ENCODE data around the gene TMEM108. TPM values are rescaled to one million over a fixed set of nuclear protein-coding genes. Genes with fewer than 3 reads are reported as not detected.

Gene TMEM108
- total RNA-seq, 6 experiments from 2014 or later: 0.10 to 0.20 TPM; not detected in 4

GRCh38 chr3:133295944-133296917 lies 258.0 kb downstream of the TMEM108 start:
- Histone ChIP-seq H3K27ac (no peak overlapping the region), H3K4me1 (no peaks in the 10 kb centered on the region), H3K27me3 (no peaks in the 10 kb centered on the region), H3K9me3 (no peaks in the 10 kb centered on the region), H3K4me3 (no peak overlapping the region), H3K36me3 (no peaks in the 10 kb centered on the region)
- DNase-seq (no peak), ATAC-seq (no peak)
- 51% methylated on average over 6 of the region's 6 CpGs for WGBS (ENCODE audit: insufficient coverage, low coverage, low lambda C conversion rate, missing lambda C conversion rate)
- TF ChIP-seq CTCF (IDR thresholded peaks at IDR 0.05) (no peak), POLR2A (IDR thresholded peaks at IDR 0.05) (no peak)
- intact Hi-C loops (cut with DNase I): no loop called here

- TF ChIP-seq POLR2A (IDR thresholded peaks at IDR 0.05): no peak
- WGBS (ENCODE audit: insufficient coverage, low coverage, low lambda C conversion rate, missing lambda C conversion rate): 79% methylated on average over 5 of the region's 5 CpGs
- DNase-seq (no peak), ATAC-seq (no peak)
- Histone ChIP-seq H3K4me3 (no peak overlapping the region), H3K27ac (no peak overlapping the region), H3K4me1 (no peaks in the 10 kb centered on the region), H3K36me3 (no peaks in the 10 kb centered on the region), H3K27me3 (no peaks in the 10 kb centered on the region), H3K9me3 (no peaks in the 10 kb centered on the region)
- intact Hi-C loops (cut with DNase I): no loop called here
Measured at GRCh38 chr3:133296981-133297380, 258.8 kb downstream of the TMEM108 start.

GRCh38 chr3:133300102-133300501 lies 261.9 kb downstream of the TMEM108 start:
- no peak for ATAC-seq

GRCh38 chr3:133301194-133301593 lies 263.0 kb downstream of the TMEM108 start:
- no peaks in the 10 kb centered on the region for H3K4me1 ChIP-seq
- ATAC-seq (no peak), DNase-seq (no peak)
- no peak overlapping the region for H3K4me3 ChIP-seq
- H3K36me3 ChIP-seq: no peaks in the 10 kb centered on the region
- no peak overlapping the region for H3K27ac ChIP-seq
- 57% methylated on average over 3 of the region's 3 CpGs for WGBS (ENCODE audit: insufficient coverage, low coverage, low lambda C conversion rate, missing lambda C conversion rate)
- no peaks in the 10 kb centered on the region for H3K9me3 ChIP-seq
- no peaks in the 10 kb centered on the region for H3K27me3 ChIP-seq
- no peak for TF ChIP-seq CTCF (IDR thresholded peaks at IDR 0.05)
- no peak for TF ChIP-seq POLR2A (IDR thresholded peaks at IDR 0.05)
- intact Hi-C loops (cut with DNase I): no loop called here

More at GRCh38 chr3:133300102-133300501, 261.9 kb downstream of the TMEM108 start:
- Histone ChIP-seq H3K27me3 (no peaks in the 10 kb centered on the region), H3K27ac (no peak overlapping the region), H3K9me3 (no peaks in the 10 kb centered on the region), H3K4me3 (no peak overlapping the region), H3K36me3 (no peaks in the 10 kb centered on the region), H3K4me1 (no peaks in the 10 kb centered on the region)
- intact Hi-C loops (cut with DNase I): no loop called here
- TF ChIP-seq CTCF (IDR thresholded peaks at IDR 0.05) (no peak), POLR2A (IDR thresholded peaks at IDR 0.05) (no peak)
- DNase-seq: no peak
- WGBS (ENCODE audit: insufficient coverage, low coverage, low lambda C conversion rate, missing lambda C conversion rate): 59% methylated on average over 4 of the region's 4 CpGs

- H3K4me3 ChIP-seq: no peak overlapping the region
- no peaks in the 10 kb centered on the region for H3K4me1 ChIP-seq
- no peak overlapping the region for H3K27ac ChIP-seq
- DNase-seq (no peak), ATAC-seq (no peak)
- H3K36me3 ChIP-seq: no peaks in the 10 kb centered on the region
- no peaks in the 10 kb centered on the region for H3K27me3 ChIP-seq
- no peaks in the 10 kb centered on the region for H3K9me3 ChIP-seq
- intact Hi-C loops (cut with DNase I): no loop called here
- no peak for TF ChIP-seq CTCF (IDR thresholded peaks at IDR 0.05)
- TF ChIP-seq POLR2A (IDR thresholded peaks at IDR 0.05): no peak
Measured at GRCh38 chr3:133301731-133302130, 263.5 kb downstream of the TMEM108 start.
